Prostate gland (tissue), 2 donors: ENCODE measurements around the gene ARHGAP26.

Source experiments
- POLR2A ChIP-seq: fragments of 450-650 bp; IDR thresholded peaks from one replicate; pipeline ENCODE4 v1.6.1; 2016; ENCODE audit warnings: antibody characterized with exemption, mild to moderate bottlenecking
- POLR2AphosphoS5 ChIP-seq: sonication (generic); formaldehyde crosslinking; IDR thresholded peaks from one replicate; pipeline ENCODE4 v1.6.1; 2017; ENCODE audit warnings: antibody characterized with exemption
- TF ChIP-seq, protein P1 (sequence below), 4 experiments: fragments of 200-600 bp in 2 of 4; fragments of 450-650 bp in 2 of 4; sonication (generic) in 2 of 4; IDR thresholded peaks; 1 replicate in 3 of 4; 2 replicates in 1 of 4; pipeline ENCODE4 v1.5.1; 2016 to 2019; ENCODE audit warnings: antibody characterized with exemption in 4 of 4, mild to moderate bottlenecking in 2 of 4, moderate library complexity in 2 of 4

DNA sequence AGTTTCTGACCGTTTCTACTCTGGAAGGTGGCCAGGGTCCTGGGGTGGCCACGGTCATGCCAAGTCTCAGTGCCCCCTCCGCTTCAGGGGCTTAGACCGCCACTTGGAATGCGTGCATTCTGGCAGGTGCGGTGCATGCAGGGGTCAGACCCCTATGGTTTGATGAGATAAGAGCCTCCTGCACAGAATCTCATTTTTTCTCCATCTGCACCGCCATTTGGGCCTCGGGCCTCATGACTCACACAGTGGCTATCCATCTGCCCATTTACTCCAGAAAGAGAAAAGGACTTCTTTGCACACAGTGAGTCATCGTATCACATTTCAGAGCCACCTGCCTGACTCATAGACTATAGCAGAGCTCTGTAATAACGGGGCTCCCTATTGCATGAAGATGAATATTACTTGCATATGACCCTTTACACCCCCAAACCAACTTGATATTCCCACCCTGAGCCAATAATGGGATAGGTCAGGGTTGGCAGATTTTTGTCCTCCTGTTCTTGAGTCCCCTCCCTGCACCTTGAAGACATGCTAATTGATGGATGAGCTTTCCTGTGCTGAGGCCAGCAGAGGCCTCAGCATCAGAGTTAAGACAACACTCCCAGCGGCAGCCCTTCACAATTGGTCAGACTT, 475.9 kb downstream of the ARHGAP26 start:
- TF ChIP-seq, protein P1, sequence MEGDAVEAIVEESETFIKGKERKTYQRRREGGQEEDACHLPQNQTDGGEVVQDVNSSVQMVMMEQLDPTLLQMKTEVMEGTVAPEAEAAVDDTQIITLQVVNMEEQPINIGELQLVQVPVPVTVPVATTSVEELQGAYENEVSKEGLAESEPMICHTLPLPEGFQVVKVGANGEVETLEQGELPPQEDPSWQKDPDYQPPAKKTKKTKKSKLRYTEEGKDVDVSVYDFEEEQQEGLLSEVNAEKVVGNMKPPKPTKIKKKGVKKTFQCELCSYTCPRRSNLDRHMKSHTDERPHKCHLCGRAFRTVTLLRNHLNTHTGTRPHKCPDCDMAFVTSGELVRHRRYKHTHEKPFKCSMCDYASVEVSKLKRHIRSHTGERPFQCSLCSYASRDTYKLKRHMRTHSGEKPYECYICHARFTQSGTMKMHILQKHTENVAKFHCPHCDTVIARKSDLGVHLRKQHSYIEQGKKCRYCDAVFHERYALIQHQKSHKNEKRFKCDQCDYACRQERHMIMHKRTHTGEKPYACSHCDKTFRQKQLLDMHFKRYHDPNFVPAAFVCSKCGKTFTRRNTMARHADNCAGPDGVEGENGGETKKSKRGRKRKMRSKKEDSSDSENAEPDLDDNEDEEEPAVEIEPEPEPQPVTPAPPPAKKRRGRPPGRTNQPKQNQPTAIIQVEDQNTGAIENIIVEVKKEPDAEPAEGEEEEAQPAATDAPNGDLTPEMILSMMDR (IDR thresholded peaks at IDR 0.05) = no peak
- TF ChIP-seq POLR2A = no peak
- TF ChIP-seq POLR2AphosphoS5 = no peak
